CD4-positive, alpha-beta T cell (primary cell): Measurements from ENCODE around the gene FAM199X. TPM values are rescaled to one million over a fixed set of nuclear protein-coding genes. Genes with fewer than 3 reads are reported as not detected.

ENCODE experiments used
- ATAC-seq: fragments of 200-7000 bp; cut with Tn5 transposase; one replicate; pipeline ENCODE4 v1.10.0; 2022; ENCODE audit warnings: mild to moderate bottlenecking; ENCODE audit not compliant: poor library complexity
- CTCF ChIA-PET: fragments of 350-600 bp; sonication (Branson Sonifier 250); formaldehyde crosslinking; loops from one replicate; lab custom pipeline; 2021; ENCODE audit warnings: antibody characterized with exemption, inconsistent platforms; lab: Charles Lee
- POLR2A ChIA-PET: fragments of 350-600 bp; sonication (Branson Sonifier 250); formaldehyde crosslinking; loops from one replicate; lab custom pipeline; 2021; ENCODE audit warnings: antibody characterized with exemption, inconsistent platforms; lab: Charles Lee
- DNase-seq, 14 experiments: peaks; one replicate each; pipeline ENCODE4 v3.0.0-alpha.2; 2013 to 2020; ENCODE audit warnings: mixed read lengths in 2 of 14
- H3K27ac ChIP-seq, 2 donors: one replicate each; pipeline versions ENCODE4 v1.5.1 to v1.7.0; 2013; ENCODE audit warnings: low read length in 2 of 2, low read depth in 1 of 2, mild to moderate bottlenecking in 1 of 2
- H3K27me3 ChIP-seq, 2 experiments: 1 replicate in 1 of 2; 2 replicates in 1 of 2; pipeline versions ENCODE4 v1.6.1 to v1.7.0; 2013; ENCODE audit warnings: low read length in 2 of 2, control low read depth in 1 of 2, mild to moderate bottlenecking in 1 of 2, moderate library complexity in 1 of 2; ENCODE audit not compliant: insufficient read depth in 2 of 2, control insufficient read depth in 1 of 2
- H3K36me3 ChIP-seq: one replicate; pipeline ENCODE4 v1.6.1; 2013; ENCODE audit warnings: low read length, control low read depth; ENCODE audit not compliant: insufficient read depth
- H3K4me1 ChIP-seq: one replicate; pipeline ENCODE4 v1.6.1; 2013; ENCODE audit warnings: low read length, control low read depth; ENCODE audit not compliant: insufficient read depth
- H3K4me3 ChIP-seq: one replicate; pipeline ENCODE4 v1.5.1; 2013; ENCODE audit warnings: mild to moderate bottlenecking, low read length, moderate library complexity
- H3K9me3 ChIP-seq, 2 experiments: 1 replicate in 1 of 2; 2 replicates in 1 of 2; pipeline versions ENCODE4 v1.6.1 to v1.7.0; 2013; ENCODE audit warnings: low read length in 2 of 2, mild to moderate bottlenecking in 2 of 2, control low read depth in 1 of 2, moderate library complexity in 1 of 2; ENCODE audit not compliant: control insufficient read depth in 1 of 2, insufficient read depth in 1 of 2
- H3K27ac Mint-ChIP-seq: one replicate; pipeline ENCODE4 v1.8.0; 2020; ENCODE audit warnings: mixed read lengths
- H3K27me3 Mint-ChIP-seq: one replicate; pipeline ENCODE4 v1.8.0; 2021; ENCODE audit warnings: mixed read lengths
- H3K36me3 Mint-ChIP-seq: one replicate; pipeline ENCODE4 v1.8.0; 2021; ENCODE audit warnings: low read depth, mixed read lengths
- H3K4me1 Mint-ChIP-seq: one replicate; pipeline ENCODE4 v1.8.0; 2021; ENCODE audit warnings: low read depth, mixed read lengths
- H3K4me3 Mint-ChIP-seq: one replicate; pipeline ENCODE4 v1.8.0; 2020; ENCODE audit warnings: mild to moderate bottlenecking, mixed read lengths
- H3K9me3 Mint-ChIP-seq: one replicate; pipeline ENCODE4 v1.8.0; 2020; ENCODE audit warnings: mixed read lengths
- CTCF ChIP-seq: fragments of 200-600 bp; IDR thresholded peaks from one replicate; pipeline ENCODE4 v1.8.0; 2022; ENCODE audit warnings: antibody characterized with exemption, mild to moderate bottlenecking
- intact Hi-C, 2 experiments: fragments of 100-400 bp; cut with DNase I in 1 of 2; cut with micrococcal nuclease in 1 of 2; formaldehyde crosslinking; loops; one replicate each; pipeline versions ENCODE4 v1.15.1 to v1.9.0; 2023 to 2025; cut with DNase I, micrococcal nuclease
- total RNA-seq, 174 experiments: library from RNA in 2 of 174; stranded (reverse) in 2 of 174; gene quantifications; one replicate each; pipeline ENCODE4 v1.2.3 and lab custom pipeline; 2021 to 2026

FAM199X gene
- total RNA-seq, 2 experiments from 2014 or later, result 16.4 to 17.1 TPM

GRCh38 chrX:104122829-104123228 lies 43.4 kb upstream of the FAM199X start:
- H3K27ac ChIP-seq, result no peak overlapping the region
- Mint-ChIP-seq H3K4me3 (peak overlapping the region; percentile 16), H3K9me3 (no peaks in the 10 kb centered on the region), H3K27ac (peak overlapping the region; percentile 89), H3K36me3 (peaks cover 32% of the 10 kb centered on the region), H3K4me1 (peaks cover 28% of the 10 kb centered on the region), H3K27me3 (no peaks in the 10 kb centered on the region)
- peak in 3 of 14 experiments; percentile 16 to 31 (median 23) for DNase-seq
- POLR2A ChIA-PET, result interaction anchor here (1.0 to 2.6 kb wide), 4 partner anchors 10 to 204 kb away, joined by 3 to 14 read pairs (median 7); partner anchors contain the start of genes SLC25A53 and ZCCHC18
- peak; percentile 93 for ATAC-seq
- no peak overlapping the region for H3K4me3 ChIP-seq
- intact Hi-C loops, result no loop called here
- H3K9me3 ChIP-seq, result no peaks in the 10 kb centered on the region
- CTCF ChIA-PET, result interaction anchor here (1.4 kb wide), 1 partner anchor 10 kb away, joined by 4 read pairs; no protein-coding TSS in a partner anchor
- peaks cover 8% of the 10 kb centered on the region for H3K36me3 ChIP-seq
- TF ChIP-seq CTCF, result no peak
- H3K27me3 ChIP-seq, result no peaks in the 10 kb centered on the region
- H3K4me1 ChIP-seq, result peaks cover 12% of the 10 kb centered on the region

GRCh38 chrX:104126856-104127255 lies 39.4 kb upstream of the FAM199X start:
- H3K4me3 ChIP-seq, result no peak overlapping the region
- peaks cover 12% of the 10 kb centered on the region for H3K4me1 ChIP-seq
- no peaks in the 10 kb centered on the region for H3K9me3 Mint-ChIP-seq
- no peak overlapping the region for H3K4me3 Mint-ChIP-seq
- no peak overlapping the region for H3K27ac Mint-ChIP-seq
- intact Hi-C loops, result no loop called here
- ChIA-PET POLR2A (no interaction called here), CTCF (no interaction called here)
- no peak for DNase-seq
- no peaks in the 10 kb centered on the region for H3K9me3 ChIP-seq
- TF ChIP-seq CTCF, result no peak
- peaks cover 27% of the 10 kb centered on the region for H3K4me1 Mint-ChIP-seq
- H3K36me3 Mint-ChIP-seq, result peaks cover 60% of the 10 kb centered on the region
- H3K27me3 Mint-ChIP-seq, result no peaks in the 10 kb centered on the region
- H3K36me3 ChIP-seq, result peaks cover 22% of the 10 kb centered on the region
- no peak for ATAC-seq
- no peaks in the 10 kb centered on the region for H3K27me3 ChIP-seq
- H3K27ac ChIP-seq, result no peak overlapping the region

DNA sequence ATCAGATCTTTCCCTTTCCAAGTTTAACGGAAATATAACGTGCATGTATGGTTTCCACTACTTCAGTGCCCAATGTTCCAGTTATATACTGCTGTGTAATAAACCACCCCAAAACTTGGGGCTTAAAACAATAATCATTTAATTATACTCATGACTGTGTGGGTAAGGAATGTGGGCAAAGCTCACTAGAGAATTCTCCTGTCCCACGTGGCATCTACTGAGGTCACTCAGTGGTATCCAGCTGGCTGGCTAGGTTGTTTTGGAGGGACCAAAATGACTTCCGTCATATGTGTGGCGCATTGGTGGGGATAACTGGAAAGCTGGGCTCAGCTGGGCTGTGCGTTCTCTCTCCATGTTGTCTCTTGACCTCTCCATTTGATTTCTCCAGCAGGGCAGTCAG lies 35.4 kb upstream of the FAM199X start:
- intact Hi-C loops, result no loop called here
- no peak overlapping the region for H3K27ac Mint-ChIP-seq
- no peaks in the 10 kb centered on the region for H3K9me3 ChIP-seq

More for the DNA sequence above, 35.4 kb upstream of the FAM199X start:
- H3K36me3 ChIP-seq, result peaks cover 17% of the 10 kb centered on the region
- H3K4me1 Mint-ChIP-seq, result peaks cover 17% of the 10 kb centered on the region
- H3K9me3 Mint-ChIP-seq, result no peaks in the 10 kb centered on the region
- no peak overlapping the region for H3K4me3 ChIP-seq
- ChIA-PET POLR2A (no interaction called here), CTCF (no interaction called here)
- ATAC-seq, result no peak
- H3K27ac ChIP-seq, result no peak overlapping the region
- TF ChIP-seq CTCF, result no peak
- no peak overlapping the region for H3K4me3 Mint-ChIP-seq
- H3K27me3 Mint-ChIP-seq, result no peaks in the 10 kb centered on the region
- peaks cover 43% of the 10 kb centered on the region for H3K36me3 Mint-ChIP-seq
- no peak for DNase-seq
- peaks cover 7% of the 10 kb centered on the region for H3K4me1 ChIP-seq
- no peaks in the 10 kb centered on the region for H3K27me3 ChIP-seq
